ENCODE data around the gene ANTKMT. TPM values are rescaled to one million over a fixed set of nuclear protein-coding genes. Genes with fewer than 3 reads are reported as not detected.

The ANTKMT gene
- total RNA-seq, 1 experiment from 2014 or later = 93.6 TPM

GRCh38 chr16:734981-735881 lies 14.3 kb downstream of the ANTKMT start:
- no TSS peak for BruUV-seq (replicated peaks)
- TF ChIP-seq REST (IDR thresholded peaks at IDR 0.05; ENCODE audit: insufficient read depth in 1 of 2, low read depth in 2 of 2, low read length in 1 of 2) (no peak), POLR2AphosphoS5 (IDR thresholded peaks at IDR 0.05; ENCODE audit: low read depth, low read length) (no peak)
- DNase-seq (ENCODE audit: low read depth, low spot score) = no peak
- no peak for ATAC-seq
- CTCF ChIA-PET = interaction anchor here (0.6 kb wide), 1 partner anchor 50 kb away, joined by 3 read pairs; no protein-coding TSS in a partner anchor
- POLR2A ChIA-PET = no interaction called here
- intact Hi-C loops (cut with micrococcal nuclease; ENCODE audit: unreplicated experiment) = no loop called here
- no peaks in the 10 kb centered on the region for H3K27me3 ChIP-seq (ENCODE audit: control insufficient read depth, insufficient read depth, low read length)
- in situ Hi-C loops (cut with HindIII; ENCODE audit: low pct_unique_long_range_greater_than_20kb, low sequenced_read_pairs) = no loop called here
- no peak overlapping the region for H3K4me3 ChIP-seq (ENCODE audit: low read depth in 2 of 2, low read length in 2 of 2)
- no peak overlapping the region for H3K27ac ChIP-seq (ENCODE audit: low read length)
- H3K36me3 ChIP-seq (ENCODE audit: control insufficient read depth, insufficient read depth, low read length) = peaks cover 5% of the 10 kb centered on the region
- peaks cover 8% of the 10 kb centered on the region; the same call in 1 of the 2 replicates for H3K4me1 ChIP-seq (ENCODE audit: control insufficient read depth, insufficient read depth, low read length)
- no peaks in the 10 kb centered on the region for H3K9me3 ChIP-seq (ENCODE audit: control insufficient read depth, insufficient read depth, low read depth, low read length)

GRCh38 chr16:735982-736453 lies 15.1 kb downstream of the ANTKMT start:
- H3K27ac ChIP-seq (ENCODE audit: low read length) = no peak overlapping the region
- in situ Hi-C loops (cut with HindIII; ENCODE audit: low pct_unique_long_range_greater_than_20kb, low sequenced_read_pairs) = no loop called here
- no peaks in the 10 kb centered on the region for H3K9me3 ChIP-seq (ENCODE audit: control insufficient read depth, insufficient read depth, low read depth, low read length)
- no peak for DNase-seq (ENCODE audit: low read depth, low spot score)
- H3K4me1 ChIP-seq (ENCODE audit: control insufficient read depth, insufficient read depth, low read length) = peaks cover 8% of the 10 kb centered on the region; the same call in 1 of the 2 replicates
- intact Hi-C loops (cut with micrococcal nuclease; ENCODE audit: unreplicated experiment) = no loop called here
- no peaks in the 10 kb centered on the region for H3K27me3 ChIP-seq (ENCODE audit: control insufficient read depth, insufficient read depth, low read length)
- ChIA-PET POLR2A (no interaction called here), CTCF (interaction anchor here (0.6 kb wide), 1 partner anchor 12 kb away, joined by 6 read pairs; no protein-coding TSS in a partner anchor)
- H3K4me3 ChIP-seq (ENCODE audit: low read depth in 2 of 2, low read length in 2 of 2) = no peak overlapping the region
- no TSS peak for BruUV-seq (replicated peaks)
- ATAC-seq = no peak
- H3K36me3 ChIP-seq (ENCODE audit: control insufficient read depth, insufficient read depth, low read length) = peaks cover 5% of the 10 kb centered on the region
- TF ChIP-seq REST (IDR thresholded peaks at IDR 0.05; ENCODE audit: insufficient read depth in 1 of 2, low read depth in 2 of 2, low read length in 1 of 2) = no peak
- TF ChIP-seq POLR2AphosphoS5 (IDR thresholded peaks at IDR 0.05; ENCODE audit: low read depth, low read length) = no peak
- no peak for TF ChIP-seq SIN3A (IDR thresholded peaks at IDR 0.05; ENCODE audit: borderline replicate concordance, insufficient read depth, low read depth, low read length)

Measured in Panc1 (cell line).